ENCODE data around the gene OLR1.

OLR1 gene

GRCh38 chr12:10155966-10156365 is 16.0 kb downstream of the OLR1 start:
- no peak for TF ChIP-seq CTCF (IDR thresholded peaks at IDR 0.05)

GRCh38 chr12:10154145-10154496 is 17.8 kb downstream of the OLR1 start:
- no peak for TF ChIP-seq CTCF (IDR thresholded peaks at IDR 0.05)

- peak; percentile 78 for TF ChIP-seq CTCF (IDR thresholded peaks at IDR 0.05)
Observed at GRCh38 chr12:10153271-10154144, 18.4 kb downstream of the OLR1 start.

GRCh38 chr12:10151621-10152020 is 20.3 kb downstream of the OLR1 start:
- no peak for TF ChIP-seq CTCF (IDR thresholded peaks at IDR 0.05)

- no peak for TF ChIP-seq CTCF (IDR thresholded peaks at IDR 0.05)
Observed at GRCh38 chr12:10147714-10148403, 24.1 kb downstream of the OLR1 start.

GRCh38 chr12:10142976-10143589 is 28.8 kb downstream of the OLR1 start:
- TF ChIP-seq CTCF (IDR thresholded peaks at IDR 0.05): no peak

- peak; percentile 55; the same call in 1 of the 2 replicates for TF ChIP-seq CTCF (IDR thresholded peaks at IDR 0.05)
Observed at GRCh38 chr12:10140001-10140400, 31.9 kb downstream of the OLR1 start.
